Endometrium (tissue), 2 donors: Measurements from ENCODE around the gene KCNJ6.
A peak's percentile ranks its signal among the peaks of the same experiment; 100 is the strongest.
"Not testable (repeated sequence)": the region's sequence is repeated elsewhere in the genome, so short reads cannot be mapped to it uniquely, and the experiment has no call there.

Source experiments
- FAIRE-seq: peaks from 2 replicates; lab custom pipeline; 2012; peaks lifted over from hg19 to GRCh38; lab: Jason Lieb, UNC
- donor health status: control.
- donor health status: control.

KCNJ6 gene

GRCh38 chr21:37717534-37717933 is 198.7 kb downstream of the KCNJ6 start:
- FAIRE-seq: no peak

- not testable (repeated sequence) for FAIRE-seq
Measured at GRCh38 chr21:37712569-37712934, 203.7 kb downstream of the KCNJ6 start.

GRCh38 chr21:37711836-37712568 is 204.3 kb downstream of the KCNJ6 start:
- no peak for FAIRE-seq

GRCh38 chr21:37711286-37711829 is 204.9 kb downstream of the KCNJ6 start:
- peak; percentile 23 for FAIRE-seq

GRCh38 chr21:37710546-37711285 is 205.5 kb downstream of the KCNJ6 start:
- peak; percentile 57 for FAIRE-seq

GRCh38 chr21:37704751-37705150 is 211.5 kb downstream of the KCNJ6 start:
- FAIRE-seq: no peak

- FAIRE-seq: no peak
Measured at GRCh38 chr21:37702241-37702640, 214.0 kb downstream of the KCNJ6 start.

- FAIRE-seq: no peak
Measured at GRCh38 chr21:37700641-37701202, 215.5 kb downstream of the KCNJ6 start.

GRCh38 chr21:37699024-37699775 is 217.1 kb downstream of the KCNJ6 start:
- no peak for FAIRE-seq

- FAIRE-seq: no peak
Measured at GRCh38 chr21:37696936-37697335, 219.3 kb downstream of the KCNJ6 start.

GRCh38 chr21:37695111-37695510 is 221.1 kb downstream of the KCNJ6 start:
- FAIRE-seq: no peak

GRCh38 chr21:37688952-37689659 is 227.2 kb downstream of the KCNJ6 start:
- FAIRE-seq: no peak

GRCh38 chr21:37686991-37687810 is 229.1 kb downstream of the KCNJ6 start:
- no peak for FAIRE-seq

- FAIRE-seq: no peak
Measured at GRCh38 chr21:37684547-37684946, 231.7 kb downstream of the KCNJ6 start.

- FAIRE-seq: no peak
Measured at GRCh38 chr21:37684115-37684493, 232.2 kb downstream of the KCNJ6 start.

GRCh38 chr21:37683396-37684114 is 232.7 kb downstream of the KCNJ6 start:
- no peak for FAIRE-seq

- no peak for FAIRE-seq
Measured at GRCh38 chr21:37682966-37683365, 233.3 kb downstream of the KCNJ6 start.

GRCh38 chr21:37677006-37677405 is 239.3 kb downstream of the KCNJ6 start:
- FAIRE-seq: no peak

GRCh38 chr21:37675202-37675801 is 241.0 kb downstream of the KCNJ6 start:
- FAIRE-seq: no peak
